DND-41 (cell line): ENCODE data around the gene RSPH9.
"Not testable (repeated sequence)": the region's sequence is repeated elsewhere in the genome, so short reads cannot be mapped to it uniquely, and the experiment has no call there.

Experiments used
- ATAC-seq: fragments of 200-7000 bp; cut with Tn5 transposase; 3 replicates; pipeline ENCODE4 v1.9.1; 2021; ENCODE audit warnings: low read depth; ENCODE audit not compliant: insufficient read depth
- DNase-seq: peaks from one replicate; pipeline ENCODE4 v3.0.0-alpha.2; 2020
- H2AFZ ChIP-seq: 2 replicates; pipeline ENCODE4 v1.6.0; 2012; ENCODE audit warnings: low read depth, low read length
- H3K27ac ChIP-seq: 2 replicates; pipeline ENCODE4 v1.5.1; 2012; ENCODE audit warnings: low read length, inconsistent platforms
- H3K27me3 ChIP-seq: fragments of 200-600 bp; sonication (generic); 2 replicates; pipeline ENCODE4 v1.6.0; 2012; ENCODE audit warnings: low read length, mild to moderate bottlenecking, inconsistent platforms; ENCODE audit not compliant: insufficient read depth, poor library complexity
- H3K36me3 ChIP-seq: 2 replicates; pipeline ENCODE4 v1.5.1; 2012; ENCODE audit warnings: low read length, inconsistent platforms; ENCODE audit not compliant: insufficient read depth
- H3K4me1 ChIP-seq: 2 replicates; pipeline ENCODE4 v1.5.1; 2012; ENCODE audit warnings: mild to moderate bottlenecking, low read length; ENCODE audit not compliant: insufficient read depth
- H3K4me2 ChIP-seq: 2 replicates; pipeline ENCODE4 v1.6.0; 2012; ENCODE audit warnings: mild to moderate bottlenecking, moderate library complexity, low read length, inconsistent platforms; ENCODE audit not compliant: insufficient read depth
- H3K4me3 ChIP-seq, 2 experiments: fragments of 200-600 bp in 1 of 2; shearing (Covaris generic) in 1 of 2; 2 replicates each; pipeline ENCODE4 v1.5.1; 2012 to 2016; ENCODE audit warnings: inconsistent platforms in 2 of 2, low read length in 2 of 2, mild to moderate bottlenecking in 2 of 2, low read depth in 1 of 2, moderate library complexity in 1 of 2
- H3K79me2 ChIP-seq: 2 replicates; pipeline ENCODE4 v1.6.0; 2012; ENCODE audit warnings: low read length, inconsistent platforms; ENCODE audit not compliant: insufficient read depth
- H3K9ac ChIP-seq: 2 replicates; pipeline ENCODE4 v1.6.0; 2012; ENCODE audit warnings: low read depth, mild to moderate bottlenecking, inconsistent platforms, low read length, moderate library complexity
- H3K9me3 ChIP-seq: 2 replicates; pipeline ENCODE4 v1.5.1; 2012; ENCODE audit warnings: low read length, moderate library complexity, mild to moderate bottlenecking, inconsistent platforms; ENCODE audit not compliant: insufficient read depth, severe bottlenecking
- H4K20me1 ChIP-seq: 2 replicates; pipeline ENCODE4 v1.6.0; 2012; ENCODE audit warnings: low read length; ENCODE audit not compliant: insufficient read depth
- EZH2 ChIP-seq: IDR thresholded peaks from 3 replicates; pipeline ENCODE4 v1.6.1; 2012; ENCODE audit warnings: borderline replicate concordance, low read depth, mild to moderate bottlenecking, moderate library complexity, low read length, inconsistent platforms; ENCODE audit not compliant: severe bottlenecking
- TF ChIP-seq, protein P1 (sequence below): IDR thresholded peaks from 2 replicates; pipeline ENCODE4 v1.5.1; 2012; ENCODE audit warnings: borderline replicate concordance, low read length, moderate library complexity, mild to moderate bottlenecking; ENCODE audit not compliant: poor library complexity, severe bottlenecking; ENCODE audit errors: extremely low read depth

Gene RSPH9

DNA sequence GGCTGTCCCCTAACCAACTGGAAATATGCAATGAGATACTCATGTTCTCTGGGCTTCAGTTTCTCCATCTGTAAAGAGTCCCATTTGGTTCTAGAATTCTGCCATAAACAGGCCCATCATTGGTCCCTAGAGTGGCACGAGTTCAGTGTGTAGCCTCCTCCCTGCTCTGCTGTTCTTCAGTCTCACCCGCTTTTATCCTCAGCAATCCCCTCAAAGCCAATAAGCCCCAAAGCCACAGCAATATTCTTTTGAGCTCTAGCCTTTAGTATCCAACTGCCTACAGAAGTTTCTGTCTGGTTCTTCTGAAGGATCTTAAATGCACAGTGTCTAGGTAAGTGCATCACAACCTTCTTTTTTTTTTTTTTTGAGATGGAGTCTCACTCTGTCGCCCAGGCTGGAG lies 52.6 kb downstream of the RSPH9 start:
- H3K4me2 ChIP-seq = no peak overlapping the region
- no peak for DNase-seq
- no peak for TF ChIP-seq EZH2
- TF ChIP-seq, protein P1, sequence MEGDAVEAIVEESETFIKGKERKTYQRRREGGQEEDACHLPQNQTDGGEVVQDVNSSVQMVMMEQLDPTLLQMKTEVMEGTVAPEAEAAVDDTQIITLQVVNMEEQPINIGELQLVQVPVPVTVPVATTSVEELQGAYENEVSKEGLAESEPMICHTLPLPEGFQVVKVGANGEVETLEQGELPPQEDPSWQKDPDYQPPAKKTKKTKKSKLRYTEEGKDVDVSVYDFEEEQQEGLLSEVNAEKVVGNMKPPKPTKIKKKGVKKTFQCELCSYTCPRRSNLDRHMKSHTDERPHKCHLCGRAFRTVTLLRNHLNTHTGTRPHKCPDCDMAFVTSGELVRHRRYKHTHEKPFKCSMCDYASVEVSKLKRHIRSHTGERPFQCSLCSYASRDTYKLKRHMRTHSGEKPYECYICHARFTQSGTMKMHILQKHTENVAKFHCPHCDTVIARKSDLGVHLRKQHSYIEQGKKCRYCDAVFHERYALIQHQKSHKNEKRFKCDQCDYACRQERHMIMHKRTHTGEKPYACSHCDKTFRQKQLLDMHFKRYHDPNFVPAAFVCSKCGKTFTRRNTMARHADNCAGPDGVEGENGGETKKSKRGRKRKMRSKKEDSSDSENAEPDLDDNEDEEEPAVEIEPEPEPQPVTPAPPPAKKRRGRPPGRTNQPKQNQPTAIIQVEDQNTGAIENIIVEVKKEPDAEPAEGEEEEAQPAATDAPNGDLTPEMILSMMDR = no peak
- no peaks in the 10 kb centered on the region for H3K79me2 ChIP-seq
- H4K20me1 ChIP-seq = no peaks in the 10 kb centered on the region
- H3K9me3 ChIP-seq = no peaks in the 10 kb centered on the region
- no peaks in the 10 kb centered on the region for H3K4me1 ChIP-seq
- no peak overlapping the region for H2AFZ ChIP-seq
- H3K27ac ChIP-seq = no peak overlapping the region
- H3K4me3 ChIP-seq = no peak overlapping the region
- ATAC-seq = no peak
- no peak overlapping the region for H3K9ac ChIP-seq
- H3K36me3 ChIP-seq = no peaks in the 10 kb centered on the region
- peaks cover 9% of the 10 kb centered on the region for H3K27me3 ChIP-seq

DNA sequence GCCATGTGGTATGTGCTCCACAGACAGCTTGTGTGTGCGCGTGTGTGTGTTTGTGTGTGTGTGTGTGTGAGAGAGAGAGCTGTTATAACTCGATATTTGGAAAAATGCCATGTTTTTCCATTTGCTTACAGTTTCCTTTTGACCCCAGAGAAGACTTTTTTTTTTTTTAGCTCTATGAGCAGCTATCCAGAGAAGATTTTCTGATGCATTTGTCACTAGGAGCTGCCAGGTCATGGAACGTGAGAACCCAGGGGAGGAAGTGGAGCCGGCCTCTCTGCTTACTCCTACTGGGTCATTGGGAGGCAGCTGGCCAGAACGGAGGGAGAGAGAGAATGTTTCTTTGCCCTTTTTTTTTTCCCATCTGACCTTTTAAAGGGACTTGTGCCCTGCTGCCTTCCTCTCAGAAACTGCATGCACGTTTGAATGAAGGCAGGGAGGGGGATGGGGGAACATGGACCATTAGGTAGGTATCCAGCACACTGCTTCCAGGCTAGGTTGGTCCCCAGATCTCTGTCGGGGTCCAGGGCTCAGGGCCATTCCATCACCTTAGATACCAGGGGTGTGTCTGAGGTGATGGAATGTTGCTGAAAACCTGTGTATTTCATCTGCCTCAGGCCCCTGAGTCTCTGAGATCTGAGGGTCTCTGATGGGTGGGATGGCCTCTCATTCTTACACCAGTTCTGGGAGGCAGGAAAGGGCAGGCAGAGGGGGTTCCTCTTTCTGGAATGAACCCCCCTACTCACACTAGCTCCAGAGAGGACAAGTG lies 53.9 kb downstream of the RSPH9 start:
- Histone ChIP-seq H3K9ac (no peak overlapping the region), H3K9me3 (no peaks in the 10 kb centered on the region), H3K27me3 (peaks cover 14% of the 10 kb centered on the region), H3K4me1 (no peaks in the 10 kb centered on the region), H4K20me1 (no peaks in the 10 kb centered on the region), H3K4me3 (no peak overlapping the region), H2AFZ (no peak overlapping the region), H3K36me3 (no peaks in the 10 kb centered on the region), H3K79me2 (no peaks in the 10 kb centered on the region), H3K4me2 (no peak overlapping the region), H3K27ac (no peak overlapping the region)
- no peak for ATAC-seq
- TF ChIP-seq, protein P1 = no peak
- TF ChIP-seq EZH2 = no peak
- no peak for DNase-seq

DNA sequence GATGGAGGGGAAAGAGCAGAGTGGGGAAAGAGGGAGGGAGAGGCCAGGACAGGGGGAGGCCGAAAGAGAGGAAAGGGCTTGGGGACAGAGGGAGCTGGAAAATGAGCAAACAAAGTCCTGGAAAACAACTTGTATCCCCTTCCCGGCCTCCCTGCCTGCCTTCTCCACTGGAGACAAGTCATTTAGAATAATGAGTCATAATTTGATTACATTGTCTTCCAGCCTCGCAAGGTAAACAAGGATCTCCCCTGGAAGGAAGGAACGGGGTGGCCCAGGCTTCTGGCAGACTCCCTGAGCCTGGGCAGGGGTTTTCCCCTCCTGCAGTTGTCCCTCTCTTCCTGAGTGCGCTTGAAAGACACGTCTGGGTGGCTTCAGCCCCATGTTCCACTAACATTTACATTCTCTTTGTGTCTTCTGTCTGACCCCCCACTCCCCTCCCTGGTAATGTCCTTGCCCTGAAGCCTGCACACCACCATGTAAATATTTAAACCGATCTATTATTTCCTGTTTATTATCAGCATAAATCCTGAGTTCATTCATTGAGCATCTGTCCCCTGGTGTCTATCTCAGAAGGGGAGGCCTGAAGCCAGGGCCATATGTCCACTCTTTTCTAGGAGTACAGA lies 54.8 kb downstream of the RSPH9 start:
- Histone ChIP-seq H4K20me1 (no peaks in the 10 kb centered on the region), H3K4me1 (no peaks in the 10 kb centered on the region), H3K79me2 (no peaks in the 10 kb centered on the region), H3K27ac (no peak overlapping the region), H3K27me3 (peaks cover 17% of the 10 kb centered on the region), H3K36me3 (no peaks in the 10 kb centered on the region), H2AFZ (no peak overlapping the region), H3K4me3 (no peak overlapping the region), H3K9ac (no peak overlapping the region), H3K9me3 (no peaks in the 10 kb centered on the region), H3K4me2 (no peak overlapping the region)
- DNase-seq (no peak), ATAC-seq (no peak)
- TF ChIP-seq EZH2 = no peak
- TF ChIP-seq, protein P1 = no peak

DNA sequence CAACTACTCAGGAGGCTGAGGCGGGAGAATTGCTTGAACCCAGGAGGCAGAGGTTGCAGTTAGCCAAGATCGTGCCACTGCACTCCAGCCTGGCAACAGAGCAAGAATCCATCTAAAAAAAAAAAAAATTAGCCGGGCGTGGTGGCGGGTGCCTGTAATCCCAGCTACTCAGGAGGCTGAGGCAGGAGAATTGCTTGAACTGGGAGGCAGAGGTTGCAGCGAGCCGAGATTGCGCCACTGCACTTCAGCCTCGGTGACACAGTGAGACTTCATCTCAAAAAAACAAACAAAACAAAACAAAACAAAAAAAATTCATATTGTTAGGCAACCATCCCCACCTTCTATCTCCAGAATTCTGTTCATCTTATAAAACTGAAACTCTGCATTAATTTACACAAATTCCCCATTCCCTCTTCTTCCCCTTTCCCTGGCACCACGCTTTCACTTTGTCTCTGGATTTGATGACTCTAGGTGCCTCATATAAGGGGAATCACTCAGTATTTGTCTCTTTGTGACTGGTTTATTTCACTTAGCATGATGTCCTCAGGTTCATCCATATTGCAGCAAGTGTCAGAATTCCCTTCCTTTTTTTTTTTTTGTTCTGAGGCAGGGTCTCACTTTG lies 56.2 kb downstream of the RSPH9 start:
- not testable (repeated sequence) for H4K20me1 ChIP-seq, H3K9ac ChIP-seq, H3K4me3 ChIP-seq, H3K79me2 ChIP-seq, H3K36me3 ChIP-seq, H3K9me3 ChIP-seq, H3K27ac ChIP-seq, H3K4me1 ChIP-seq, DNase-seq, H2AFZ ChIP-seq, ATAC-seq, H3K4me2 ChIP-seq
- H3K27me3 ChIP-seq = peaks cover 20% of the 10 kb centered on the region
